GM12874 (cell line): ENCODE measurements around the gene TPD52L2.

Source experiments
- CTCF ChIP-seq: IDR thresholded peaks from 2 replicates; pipeline ENCODE4 v1.5.1; 2011; ENCODE audit warnings: low read depth, mild to moderate bottlenecking, control low read depth, low read length, moderate library complexity; ENCODE audit not compliant: insufficient read depth

Gene TPD52L2

GRCh38 chr20:63864545-63864977, 509 bp upstream of the TPD52L2 start:
- TF ChIP-seq CTCF: no peak

GRCh38 chr20:63868264-63868663, 3.2 kb downstream of the TPD52L2 start:
- TF ChIP-seq CTCF: no peak

- TF ChIP-seq CTCF: no peak
Measured at GRCh38 chr20:63873477-63873971, 8.5 kb downstream of the TPD52L2 start.

- TF ChIP-seq CTCF: no peak
Measured at GRCh38 chr20:63876489-63877036, 11.5 kb downstream of the TPD52L2 start.

GRCh38 chr20:63877755-63878470, 12.8 kb downstream of the TPD52L2 start:
- TF ChIP-seq CTCF: no peak

- no peak for TF ChIP-seq CTCF
Measured at GRCh38 chr20:63878899-63879663, 14.0 kb downstream of the TPD52L2 start.
